ENCODE measurements around the gene ADGRG3. TPM values are rescaled to one million over a fixed set of nuclear protein-coding genes. Genes with fewer than 3 reads are reported as not detected.
A peak's percentile ranks its signal among the peaks of the same experiment; 100 is the strongest.

ADGRG3 gene
- total and polyA plus RNA-seq, 2 of the 8 experiments (the other 6 are each of a cell fraction or from before 2014, with no cell fraction given): 0.28 to 0.98 TPM

DNA sequence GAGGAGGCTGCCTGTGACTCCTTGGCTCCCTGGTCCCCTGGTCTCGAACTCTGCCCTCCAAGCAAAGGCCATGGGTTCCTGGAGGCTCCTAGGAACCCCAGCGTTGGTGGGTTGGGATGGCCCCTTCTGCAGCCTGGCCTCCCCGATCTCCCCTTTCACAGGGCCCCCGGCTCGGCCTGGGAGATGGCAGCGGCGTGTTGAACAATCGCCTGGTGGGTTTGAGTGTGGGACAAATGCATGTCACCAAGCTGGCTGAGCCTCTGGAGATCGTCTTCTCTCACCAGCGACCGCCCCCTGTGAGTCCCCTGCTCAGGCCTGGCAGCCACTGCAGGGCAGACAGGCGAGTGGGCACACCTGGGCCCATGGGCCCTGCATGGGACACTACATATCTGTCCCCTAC is 10.9 kb downstream of the ADGRG3 start:
- Histone ChIP-seq H3K23me2 (ENCODE audit: low read depth, low read length) (no peaks in the 10 kb centered on the region), H2BK15ac (ENCODE audit: low read length) (peak overlapping the region; percentile 88; the same call in 1 of the 2 replicates), H4K20me1 (replicated peaks in 1 of 2; ENCODE audit: control insufficient read depth in 1 of 2, insufficient read depth in 2 of 2, low read length in 2 of 2) (no peaks in the 10 kb centered on the region), H3K79me2 (ENCODE audit: control insufficient read depth in 1 of 2, insufficient read depth in 2 of 2, low read length in 2 of 2) (no peaks in the 10 kb centered on the region), H3K14ac (ENCODE audit: insufficient read length) (no peak overlapping the region), H3K9ac (replicated peaks in 1 of 4; ENCODE audit: extremely low read depth in 1 of 4, low read depth in 3 of 4, low read length in 3 of 4) (no peak overlapping the region), H3K27me3 (replicated peaks in 1 of 4; ENCODE audit: control insufficient read depth in 3 of 4, extremely low read depth in 1 of 4, insufficient read depth in 3 of 4, low read length in 3 of 4) (no peaks in the 10 kb centered on the region; a peak in 1 of 7 replicates), H3K56ac (replicated peaks; ENCODE audit: insufficient read length, low read depth, low read length) (no peak overlapping the region), H2BK20ac (ENCODE audit: low read length) (0 out of 2 replicates have a peak overlapping the region, but pooled peaks have one; percentile 32), H2BK120ac (replicated peaks; ENCODE audit: low read depth, low read length) (no peak overlapping the region), H3K4me1 (replicated peaks in 1 of 4; ENCODE audit: control insufficient read depth in 3 of 4, insufficient read depth in 4 of 4, low read length in 3 of 4) (peaks cover 3 to 16% (median 11%) of the 10 kb centered on the region in 4 experiments), H3K23ac (ENCODE audit: insufficient read length) (no peak overlapping the region), H3K79me1 (ENCODE audit: low read depth, low read length) (no peaks in the 10 kb centered on the region), H3K18ac (ENCODE audit: extremely low read depth, low read length) (no peak overlapping the region), H4K8ac (ENCODE audit: extremely low read depth, insufficient read depth, low read length) (0 out of 2 replicates have a peak overlapping the region, but pooled peaks have one; percentile 58), H2AK5ac (ENCODE audit: low read depth, low read length) (peak overlapping the region; percentile 82; the same call in 1 of the 2 replicates), H3K27ac (ENCODE audit: low read depth, low read length) (no peak overlapping the region), H4K91ac (replicated peaks; ENCODE audit: insufficient read length, low read length) (no peak overlapping the region), H2BK12ac (ENCODE audit: low read depth, low read length) (peak overlapping the region; percentile 87; the same call in 1 of the 2 replicates), H2BK5ac (ENCODE audit: low read depth, low read length) (no peak overlapping the region), H2AFZ (ENCODE audit: low read length) (no peak overlapping the region), H3K4me2 (ENCODE audit: insufficient read depth in 1 of 2, low read depth in 2 of 2, low read length in 2 of 2) (no peak overlapping the region), H3K9me3 (ENCODE audit: insufficient read depth in 2 of 2, low read depth in 1 of 2, low read length in 1 of 2) (no peaks in the 10 kb centered on the region), H4K5ac (ENCODE audit: insufficient read length, low read depth, low read length) (no peak overlapping the region), H3K4me3 (ENCODE audit: extremely low read depth in 1 of 4, insufficient read depth in 2 of 4, low read depth in 3 of 4, low read length in 4 of 4) (no peak overlapping the region), H3K4ac (replicated peaks; ENCODE audit: insufficient read length, low read depth, low read length) (no peak overlapping the region), H3K36me3 (ENCODE audit: control insufficient read depth in 2 of 4, insufficient read depth in 4 of 4, low read length in 3 of 4) (no peaks in the 10 kb centered on the region)
- POLR2A ChIA-PET (ENCODE audit: partially characterized antibody): no interaction called here
- no peak for FAIRE-seq
- DNase-seq (ENCODE audit: low read depth in 1 of 2, low spot score in 2 of 2): no peak
- CTCF ChIA-PET (ENCODE audit: partially characterized antibody): interaction anchor here (0.8 kb wide), 1 partner anchor 24 kb away, joined by 3 read pairs; no protein-coding TSS in a partner anchor
- WGBS, 2 experiments (ENCODE audit: extremely low coverage in 1 of 2, insufficient coverage in 1 of 2, insufficient read length in 1 of 2, insufficient replicate concordance in 2 of 2, low coverage in 1 of 2, low lambda C conversion rate in 2 of 2, missing lambda C conversion rate in 1 of 2): 93% methylated on average over 12 of the region's 12 CpGs; no CpG with 5 or more reads in 1 of the 2 experiments
- TF ChIP-seq RAD21 (IDR thresholded peaks at IDR 0.05 in 1 of 2, conservative IDR thresholded peaks at IDR 0.05 in 1 of 2; ENCODE audit: low read depth in 2 of 2, low read length in 2 of 2) (no peak), TAF1 (IDR thresholded peaks at IDR 0.05; ENCODE audit: low read depth, low read length) (no peak), YY1 (IDR thresholded peaks at IDR 0.05; ENCODE audit: low read depth, low read length) (no peak), EZH2 (IDR thresholded peaks at IDR 0.05; ENCODE audit: low read depth, low read length, severe bottlenecking) (no peak), RNF2 (IDR thresholded peaks at IDR 0.05; ENCODE audit: borderline replicate concordance, low read depth, low read length, missing control alignments, poor library complexity, severe bottlenecking) (no peak), GABPA (IDR thresholded peaks at IDR 0.05; ENCODE audit: borderline replicate concordance, insufficient read depth, low read length) (no peak), NANOG (IDR thresholded peaks at IDR 0.05; ENCODE audit: insufficient read depth, low read depth, low read length, poor library complexity, severe bottlenecking) (no peak), TEAD4 (IDR thresholded peaks at IDR 0.05; ENCODE audit: low read depth, low read length) (no peak), TBP (IDR thresholded peaks at IDR 0.05; ENCODE audit: low read depth, low read length) (no peak), HDAC6 (IDR thresholded peaks at IDR 0.05; ENCODE audit: low read depth, low read length) (no peak)
- TF ChIP-seq, protein P1, sequence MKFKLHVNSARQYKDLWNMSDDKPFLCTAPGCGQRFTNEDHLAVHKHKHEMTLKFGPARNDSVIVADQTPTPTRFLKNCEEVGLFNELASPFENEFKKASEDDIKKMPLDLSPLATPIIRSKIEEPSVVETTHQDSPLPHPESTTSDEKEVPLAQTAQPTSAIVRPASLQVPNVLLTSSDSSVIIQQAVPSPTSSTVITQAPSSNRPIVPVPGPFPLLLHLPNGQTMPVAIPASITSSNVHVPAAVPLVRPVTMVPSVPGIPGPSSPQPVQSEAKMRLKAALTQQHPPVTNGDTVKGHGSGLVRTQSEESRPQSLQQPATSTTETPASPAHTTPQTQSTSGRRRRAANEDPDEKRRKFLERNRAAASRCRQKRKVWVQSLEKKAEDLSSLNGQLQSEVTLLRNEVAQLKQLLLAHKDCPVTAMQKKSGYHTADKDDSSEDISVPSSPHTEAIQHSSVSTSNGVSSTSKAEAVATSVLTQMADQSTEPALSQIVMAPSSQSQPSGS (IDR thresholded peaks at IDR 0.05; ENCODE audit: low read length): no peak
